Measurements from ENCODE around the gene RIMBP2.

The RIMBP2 gene

GRCh38 chr12:130434560-130434959 lies 281.5 kb downstream of the RIMBP2 start:
- H3K4me1 ChIP-seq (ENCODE audit: control insufficient read depth, insufficient read depth, low read length): peaks cover 5% of the 10 kb centered on the region

GRCh38 chr12:130433834-130434233 lies 282.3 kb downstream of the RIMBP2 start:
- WGBS, 2 experiments: 95 to 96% methylated on average over 13 of the region's 13 CpGs
- H3K4me1 ChIP-seq (ENCODE audit: control insufficient read depth, insufficient read depth, low read length): peaks cover 6% of the 10 kb centered on the region
- H3K27me3 ChIP-seq (ENCODE audit: control insufficient read depth, insufficient read depth, low read length, poor library complexity, severe bottlenecking): no peaks in the 10 kb centered on the region
- no peak overlapping the region for H3K4me3 ChIP-seq (ENCODE audit: insufficient read depth, low read depth, low read length)
- H3K27ac ChIP-seq (ENCODE audit: insufficient read depth, low read depth, low read length, poor library complexity, severe bottlenecking): no peak overlapping the region
- H3K36me3 ChIP-seq (ENCODE audit: control insufficient read depth, insufficient read depth, low read length): no peaks in the 10 kb centered on the region
- no peaks in the 10 kb centered on the region for H3K9me3 ChIP-seq (ENCODE audit: control insufficient read depth, low read length)

More at GRCh38 chr12:130434560-130434959, 281.5 kb downstream of the RIMBP2 start:
- no peak overlapping the region for H3K4me3 ChIP-seq (ENCODE audit: insufficient read depth, low read depth, low read length)
- H3K9me3 ChIP-seq (ENCODE audit: control insufficient read depth, low read length): no peaks in the 10 kb centered on the region
- no peaks in the 10 kb centered on the region for H3K36me3 ChIP-seq (ENCODE audit: control insufficient read depth, insufficient read depth, low read length)
- H3K27me3 ChIP-seq (ENCODE audit: control insufficient read depth, insufficient read depth, low read length, poor library complexity, severe bottlenecking): no peaks in the 10 kb centered on the region
- WGBS, 2 experiments: 91 to 94% methylated on average over 22 of the region's 22 CpGs
- H3K27ac ChIP-seq (ENCODE audit: insufficient read depth, low read depth, low read length, poor library complexity, severe bottlenecking): no peak overlapping the region

GRCh38 chr12:130433411-130433810 lies 282.7 kb downstream of the RIMBP2 start:
- 96% methylated on average over 6 of the region's 6 CpGs for WGBS, 2 experiments
- Histone ChIP-seq H3K36me3 (ENCODE audit: control insufficient read depth, insufficient read depth, low read length) (no peaks in the 10 kb centered on the region), H3K4me1 (ENCODE audit: control insufficient read depth, insufficient read depth, low read length) (peaks cover 7% of the 10 kb centered on the region), H3K27ac (ENCODE audit: insufficient read depth, low read depth, low read length, poor library complexity, severe bottlenecking) (no peak overlapping the region), H3K9me3 (ENCODE audit: control insufficient read depth, low read length) (no peaks in the 10 kb centered on the region), H3K4me3 (ENCODE audit: insufficient read depth, low read depth, low read length) (no peak overlapping the region), H3K27me3 (ENCODE audit: control insufficient read depth, insufficient read depth, low read length, poor library complexity, severe bottlenecking) (no peaks in the 10 kb centered on the region)

GRCh38 chr12:130431176-130431575 lies 284.9 kb downstream of the RIMBP2 start:
- Histone ChIP-seq H3K27me3 (ENCODE audit: control insufficient read depth, insufficient read depth, low read length, poor library complexity, severe bottlenecking) (no peaks in the 10 kb centered on the region), H3K4me3 (ENCODE audit: insufficient read depth, low read depth, low read length) (no peak overlapping the region), H3K36me3 (ENCODE audit: control insufficient read depth, insufficient read depth, low read length) (no peaks in the 10 kb centered on the region), H3K9me3 (ENCODE audit: control insufficient read depth, low read length) (no peaks in the 10 kb centered on the region), H3K27ac (ENCODE audit: insufficient read depth, low read depth, low read length, poor library complexity, severe bottlenecking) (no peak overlapping the region), H3K4me1 (ENCODE audit: control insufficient read depth, insufficient read depth, low read length) (peaks cover 19% of the 10 kb centered on the region)
- WGBS, 2 experiments: 95 to 96% methylated on average over 8 to 9 of the region's 11 CpGs

- H3K4me1 ChIP-seq (ENCODE audit: control insufficient read depth, insufficient read depth, low read length): peaks cover 19% of the 10 kb centered on the region
- no peaks in the 10 kb centered on the region for H3K36me3 ChIP-seq (ENCODE audit: control insufficient read depth, insufficient read depth, low read length)
- H3K27me3 ChIP-seq (ENCODE audit: control insufficient read depth, insufficient read depth, low read length, poor library complexity, severe bottlenecking): no peaks in the 10 kb centered on the region
- no peak overlapping the region for H3K27ac ChIP-seq (ENCODE audit: insufficient read depth, low read depth, low read length, poor library complexity, severe bottlenecking)
- H3K4me3 ChIP-seq (ENCODE audit: insufficient read depth, low read depth, low read length): no peak overlapping the region
- WGBS, 2 experiments: 91 to 93% methylated on average over 24 of the region's 24 CpGs
- no peaks in the 10 kb centered on the region for H3K9me3 ChIP-seq (ENCODE audit: control insufficient read depth, low read length)
Observed at GRCh38 chr12:130429656-130430505, 286.2 kb downstream of the RIMBP2 start.

GRCh38 chr12:130428116-130428515 lies 288.0 kb downstream of the RIMBP2 start:
- Histone ChIP-seq H3K27me3 (ENCODE audit: control insufficient read depth, insufficient read depth, low read length, poor library complexity, severe bottlenecking) (no peaks in the 10 kb centered on the region), H3K27ac (ENCODE audit: insufficient read depth, low read depth, low read length, poor library complexity, severe bottlenecking) (no peak overlapping the region), H3K36me3 (ENCODE audit: control insufficient read depth, insufficient read depth, low read length) (no peaks in the 10 kb centered on the region), H3K4me3 (ENCODE audit: insufficient read depth, low read depth, low read length) (no peak overlapping the region), H3K4me1 (ENCODE audit: control insufficient read depth, insufficient read depth, low read length) (peaks cover 24% of the 10 kb centered on the region), H3K9me3 (ENCODE audit: control insufficient read depth, low read length) (no peaks in the 10 kb centered on the region)
- WGBS, 2 experiments: 74 to 75% methylated on average over 15 of the region's 15 CpGs

- H3K27ac ChIP-seq (ENCODE audit: insufficient read depth, low read depth, low read length, poor library complexity, severe bottlenecking): no peak overlapping the region
- no peaks in the 10 kb centered on the region for H3K27me3 ChIP-seq (ENCODE audit: control insufficient read depth, insufficient read depth, low read length, poor library complexity, severe bottlenecking)
- no peak overlapping the region for H3K4me3 ChIP-seq (ENCODE audit: insufficient read depth, low read depth, low read length)
- H3K4me1 ChIP-seq (ENCODE audit: control insufficient read depth, insufficient read depth, low read length): peaks cover 31% of the 10 kb centered on the region
- H3K36me3 ChIP-seq (ENCODE audit: control insufficient read depth, insufficient read depth, low read length): no peaks in the 10 kb centered on the region
- H3K9me3 ChIP-seq (ENCODE audit: control insufficient read depth, low read length): no peaks in the 10 kb centered on the region
- 94 to 97% methylated on average over 14 to 18 of the region's 18 CpGs for WGBS, 2 experiments
Observed at GRCh38 chr12:130427381-130427887, 288.7 kb downstream of the RIMBP2 start.

GRCh38 chr12:130425698-130426245 lies 290.3 kb downstream of the RIMBP2 start:
- no peaks in the 10 kb centered on the region for H3K9me3 ChIP-seq (ENCODE audit: control insufficient read depth, low read length)
- WGBS, 2 experiments: 90% methylated on average over 20 of the region's 20 CpGs
- H3K27me3 ChIP-seq (ENCODE audit: control insufficient read depth, insufficient read depth, low read length, poor library complexity, severe bottlenecking): no peaks in the 10 kb centered on the region

GRCh38 chr12:130424858-130425697 lies 291.0 kb downstream of the RIMBP2 start:
- Histone ChIP-seq H3K27me3 (ENCODE audit: control insufficient read depth, insufficient read depth, low read length, poor library complexity, severe bottlenecking) (no peaks in the 10 kb centered on the region), H3K4me1 (ENCODE audit: control insufficient read depth, insufficient read depth, low read length) (peaks cover 33% of the 10 kb centered on the region), H3K27ac (ENCODE audit: insufficient read depth, low read depth, low read length, poor library complexity, severe bottlenecking) (no peak overlapping the region), H3K36me3 (ENCODE audit: control insufficient read depth, insufficient read depth, low read length) (no peaks in the 10 kb centered on the region), H3K4me3 (ENCODE audit: insufficient read depth, low read depth, low read length) (no peak overlapping the region), H3K9me3 (ENCODE audit: control insufficient read depth, low read length) (no peaks in the 10 kb centered on the region)
- 94% methylated on average over 36 of the region's 36 CpGs for WGBS, 2 experiments

More at GRCh38 chr12:130425698-130426245, 290.3 kb downstream of the RIMBP2 start:
- no peak overlapping the region for H3K4me3 ChIP-seq (ENCODE audit: insufficient read depth, low read depth, low read length)
- peaks cover 33% of the 10 kb centered on the region for H3K4me1 ChIP-seq (ENCODE audit: control insufficient read depth, insufficient read depth, low read length)
- H3K27ac ChIP-seq (ENCODE audit: insufficient read depth, low read depth, low read length, poor library complexity, severe bottlenecking): no peak overlapping the region
- no peaks in the 10 kb centered on the region for H3K36me3 ChIP-seq (ENCODE audit: control insufficient read depth, insufficient read depth, low read length)

Data from ectodermal cell (in vitro differentiated cells).